ENCODE results near the gene GPR132. TPM values are rescaled to one million over a fixed set of nuclear protein-coding genes. Genes with fewer than 3 reads are reported as not detected.

Gene GPR132
- total RNA-seq, 2 experiments from 2014 or later, result 27.7 to 35.4 TPM

DNA sequence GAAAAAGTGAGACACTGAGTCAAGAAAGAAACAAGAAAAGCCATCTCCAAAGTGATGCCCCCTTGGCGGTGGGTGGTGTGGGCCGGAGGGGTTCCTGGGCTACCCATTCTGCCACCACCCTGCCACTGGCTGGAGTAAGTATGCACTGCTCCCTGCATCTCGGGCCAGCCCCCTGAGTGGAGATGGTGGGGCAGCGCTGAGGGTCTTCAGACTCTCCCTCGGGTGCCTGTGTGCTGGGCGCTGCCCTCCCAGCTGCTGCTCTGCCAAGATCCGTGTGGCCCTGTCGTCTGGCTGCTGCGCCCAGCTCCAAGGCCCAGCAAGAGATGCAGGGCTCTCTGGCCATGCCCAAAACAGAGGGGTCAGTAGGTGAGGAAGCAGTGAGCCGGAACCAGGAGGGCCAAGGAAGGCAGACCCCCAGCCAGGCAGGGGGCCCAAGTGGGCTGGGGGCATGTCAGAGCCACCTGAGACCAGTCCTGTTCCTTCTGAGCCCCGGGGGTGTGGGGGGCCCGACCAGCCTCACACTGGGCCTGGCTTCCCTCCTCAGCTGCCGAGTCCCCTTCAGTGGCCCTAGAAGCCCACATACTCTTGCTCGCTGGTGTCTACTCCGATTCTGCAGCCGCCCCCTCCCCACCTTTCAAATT lies 5.2 kb downstream of the GPR132 start:
- peaks cover 53% of the 10 kb centered on the region for H3K4me1 Mint-ChIP-seq

DNA sequence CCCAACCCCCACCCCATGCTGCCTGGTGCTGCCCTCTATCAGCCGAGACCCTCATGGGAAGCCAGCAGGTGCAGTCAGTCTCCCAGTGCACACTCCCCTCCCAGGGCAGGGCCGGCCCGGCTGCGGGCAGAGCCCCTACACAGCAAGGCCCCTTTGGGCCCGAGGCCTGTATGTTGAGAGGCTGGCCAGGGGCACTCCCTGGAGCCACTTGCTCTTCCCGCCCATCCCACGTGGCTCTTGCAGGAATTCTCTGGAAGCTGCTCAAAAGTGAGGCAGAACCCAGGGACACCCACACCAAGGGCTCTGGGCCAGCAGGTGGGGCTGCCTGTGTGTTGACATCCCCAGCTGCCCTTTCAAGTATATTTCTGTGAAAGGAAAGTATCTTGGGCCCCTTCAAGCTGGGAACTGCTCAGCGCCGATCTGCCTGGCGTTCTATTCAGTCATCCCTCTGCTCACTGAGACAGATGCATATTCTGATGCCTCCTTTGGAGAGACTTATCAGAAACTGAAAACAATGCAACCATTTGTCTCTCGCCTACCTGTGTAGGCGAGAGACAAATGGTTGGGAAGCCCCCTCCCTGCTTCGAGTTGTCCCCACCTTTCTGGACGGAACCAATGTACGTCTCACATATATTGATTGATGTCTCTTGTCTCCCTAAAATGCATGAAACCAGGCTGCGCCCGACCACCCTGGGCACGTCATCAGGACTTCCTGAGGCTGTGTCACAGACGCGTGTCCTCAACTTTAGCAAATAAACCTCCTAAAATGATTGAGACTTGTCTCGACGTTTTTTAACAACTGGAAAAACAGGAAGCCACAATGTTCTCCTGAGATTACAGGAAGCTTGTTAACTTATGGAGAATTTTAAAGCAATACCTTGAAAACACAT lies 6.0 kb downstream of the GPR132 start:
- H3K27me3 Mint-ChIP-seq, result no peaks in the 10 kb centered on the region
- CTCF ChIA-PET, result interaction anchor here (0.7 to 4.4 kb wide), 8 partner anchors 13 to 33 kb away, joined by 3 to 22 read pairs (median 10); no protein-coding TSS in a partner anchor

More for the DNA sequence above, 5.2 kb downstream of the GPR132 start:
- peak; percentile 50 for DNase-seq
- peak; percentile 1 for ATAC-seq
- Mint-ChIP-seq H3K4me3 (peak overlapping the region; percentile 92), H3K27me3 (no peaks in the 10 kb centered on the region), H3K27ac (peak overlapping the region; percentile 88), H3K9me3 (ENCODE audit: low read depth) (no peaks in the 10 kb centered on the region), H3K36me3 (ENCODE audit: low read depth) (peaks cover 42% of the 10 kb centered on the region)
- POLR2A ChIA-PET, result no interaction called here
- CTCF ChIA-PET, result interaction anchor here (0.7 to 4.4 kb wide), 8 partner anchors 11 to 34 kb away, joined by 3 to 22 read pairs (median 8); no protein-coding TSS in a partner anchor
- intact Hi-C loops (cut with DNase I, micrococcal nuclease), result loop anchor here (1.0 to 10.0 kb wide), 4 partner anchors 10 to 425 kb away; partner anchors contain the start of genes CDCA4 (in 1 of the 2) and CRIP1 (in 1 of the 2)

GRCh38 chr14:105058521-105059034 lies 6.7 kb downstream of the GPR132 start:
- no peak for ATAC-seq
- no peaks in the 10 kb centered on the region for H3K27me3 Mint-ChIP-seq
- H3K4me3 Mint-ChIP-seq, result no peak overlapping the region
- peaks cover 43% of the 10 kb centered on the region for H3K4me1 Mint-ChIP-seq
- H3K27ac Mint-ChIP-seq, result peak overlapping the region; percentile 88
- H3K36me3 Mint-ChIP-seq (ENCODE audit: low read depth), result peaks cover 40% of the 10 kb centered on the region
- peak; percentile 2 for DNase-seq
- no peaks in the 10 kb centered on the region for H3K9me3 Mint-ChIP-seq (ENCODE audit: low read depth)
- intact Hi-C loops (cut with DNase I, micrococcal nuclease), result loop anchor here (1.0 kb wide), 1 partner anchor 29 kb away; no protein-coding TSS in a partner anchor
- ChIA-PET POLR2A (interaction anchor here (0.6 kb wide), 1 partner anchor 233 kb away, joined by 3 read pairs; no protein-coding TSS in a partner anchor), CTCF (interaction anchor here (1.0 to 2.9 kb wide), 6 partner anchors 12 to 31 kb away, joined by 4 to 14 read pairs (median 11); no protein-coding TSS in a partner anchor)

More for the DNA sequence above, 6.0 kb downstream of the GPR132 start:
- Mint-ChIP-seq H3K4me1 (peaks cover 48% of the 10 kb centered on the region), H3K9me3 (ENCODE audit: low read depth) (no peaks in the 10 kb centered on the region), H3K4me3 (peak overlapping the region; percentile 92), H3K36me3 (ENCODE audit: low read depth) (peaks cover 38% of the 10 kb centered on the region), H3K27ac (peak overlapping the region; percentile 88)
- intact Hi-C loops (cut with DNase I, micrococcal nuclease), result loop anchor here (1.0 kb wide), 1 partner anchor 28 kb away; no protein-coding TSS in a partner anchor
- ATAC-seq (peak; percentile 67), DNase-seq (peak; percentile 83)
- POLR2A ChIA-PET, result interaction anchor here (0.6 kb wide), 1 partner anchor 232 kb away, joined by 3 read pairs; no protein-coding TSS in a partner anchor

DNA sequence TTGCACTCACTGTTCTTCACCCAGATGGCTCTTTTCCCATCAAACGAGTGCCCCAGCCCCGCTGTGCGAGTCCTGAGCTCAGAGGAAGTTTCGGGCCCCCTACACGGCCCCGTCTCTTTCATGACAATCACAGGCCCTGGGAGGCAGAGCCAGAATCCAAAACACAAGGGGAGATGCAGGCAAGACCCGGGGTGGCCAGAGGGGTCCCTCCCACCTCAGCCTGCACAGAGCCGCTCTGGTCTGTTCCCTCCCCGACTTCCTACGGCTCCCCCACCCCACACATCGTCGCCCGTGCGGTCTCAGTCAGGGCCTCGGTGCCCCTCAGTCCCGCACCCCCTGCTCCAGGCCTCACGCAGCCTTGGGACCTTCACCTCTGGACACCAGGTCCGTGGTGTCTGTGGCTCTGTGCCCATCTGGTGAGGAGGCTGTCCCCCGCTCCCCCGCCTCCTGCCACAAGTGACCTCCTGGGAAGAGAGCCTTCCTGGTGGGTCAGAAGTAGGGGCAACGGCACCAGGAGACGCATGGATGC lies 8.9 kb downstream of the GPR132 start:
- ChIA-PET POLR2A (no interaction called here), CTCF (interaction anchor here (1.0 to 2.3 kb wide), 5 partner anchors 10 to 82 kb away, joined by 3 to 14 read pairs (median 5); no protein-coding TSS in a partner anchor)
- no peak for ATAC-seq
- H3K36me3 Mint-ChIP-seq (ENCODE audit: low read depth), result peaks cover 42% of the 10 kb centered on the region
- DNase-seq, result no peak
- peaks cover 27% of the 10 kb centered on the region for H3K4me1 Mint-ChIP-seq
- H3K27ac Mint-ChIP-seq, result no peak overlapping the region
- intact Hi-C loops (cut with DNase I, micrococcal nuclease), result no loop called here
- no peaks in the 10 kb centered on the region for H3K9me3 Mint-ChIP-seq (ENCODE audit: low read depth)
- no peak overlapping the region for H3K4me3 Mint-ChIP-seq
- H3K27me3 Mint-ChIP-seq, result no peaks in the 10 kb centered on the region

- H3K4me1 Mint-ChIP-seq, result peaks cover 26% of the 10 kb centered on the region
- POLR2A ChIA-PET, result no interaction called here
- no peaks in the 10 kb centered on the region for H3K9me3 Mint-ChIP-seq (ENCODE audit: low read depth)
- H3K27me3 Mint-ChIP-seq, result no peaks in the 10 kb centered on the region
- CTCF ChIA-PET, result no interaction called here
- ATAC-seq (no peak), DNase-seq (no peak)
- H3K36me3 Mint-ChIP-seq (ENCODE audit: low read depth), result peaks cover 46% of the 10 kb centered on the region
- no peak overlapping the region for H3K4me3 Mint-ChIP-seq
- H3K27ac Mint-ChIP-seq, result no peak overlapping the region
- intact Hi-C loops (cut with DNase I, micrococcal nuclease), result no loop called here
Observed at GRCh38 chr14:105055736-105056302, 9.4 kb downstream of the GPR132 start.

GRCh38 chr14:105055334-105055733 lies 9.9 kb downstream of the GPR132 start:
- ATAC-seq, result no peak

GRCh38 chr14:105053996-105054395 lies 11.2 kb downstream of the GPR132 start:
- intact Hi-C loops (cut with DNase I, micrococcal nuclease), result no loop called here
- no peak for ATAC-seq
- Mint-ChIP-seq H3K4me3 (no peak overlapping the region), H3K27me3 (no peaks in the 10 kb centered on the region), H3K9me3 (ENCODE audit: low read depth) (no peaks in the 10 kb centered on the region), H3K27ac (no peak overlapping the region), H3K4me1 (peaks cover 8% of the 10 kb centered on the region), H3K36me3 (ENCODE audit: low read depth) (peaks cover 49% of the 10 kb centered on the region)
- CTCF ChIA-PET, result interaction anchor here (0.7 to 1.8 kb wide), 3 partner anchors 8 to 37 kb away, joined by 3 to 6 read pairs (median 3); no protein-coding TSS in a partner anchor
- POLR2A ChIA-PET, result no interaction called here
- DNase-seq, result no peak

More at GRCh38 chr14:105055334-105055733, 9.9 kb downstream of the GPR132 start:
- H3K4me3 Mint-ChIP-seq, result no peak overlapping the region
- ChIA-PET POLR2A (no interaction called here), CTCF (no interaction called here)
- no peak for DNase-seq
- H3K27me3 Mint-ChIP-seq, result no peaks in the 10 kb centered on the region
- intact Hi-C loops (cut with DNase I, micrococcal nuclease), result no loop called here
- H3K27ac Mint-ChIP-seq, result no peak overlapping the region
- H3K9me3 Mint-ChIP-seq (ENCODE audit: low read depth), result no peaks in the 10 kb centered on the region
- peaks cover 22% of the 10 kb centered on the region for H3K4me1 Mint-ChIP-seq
- peaks cover 46% of the 10 kb centered on the region for H3K36me3 Mint-ChIP-seq (ENCODE audit: low read depth)

DNA sequence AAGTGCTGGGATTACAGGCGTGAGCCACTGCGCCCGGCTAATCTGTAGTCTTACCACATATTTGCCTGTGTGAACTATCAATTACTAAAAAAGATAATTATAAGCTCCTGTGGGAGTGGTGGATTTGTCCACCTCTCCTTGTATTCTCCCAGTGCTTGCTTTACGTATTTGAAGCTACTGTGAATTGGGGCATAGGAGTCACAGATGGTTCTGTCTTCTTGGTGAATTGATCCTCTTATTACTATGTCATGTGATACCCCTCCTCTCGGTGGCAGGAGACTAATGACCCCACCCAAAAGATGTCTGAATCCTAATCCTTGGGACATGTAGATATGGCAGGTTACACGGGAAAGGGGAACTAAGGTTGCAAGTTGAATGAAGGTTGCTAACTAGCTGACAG lies 11.8 kb downstream of the GPR132 start:
- ATAC-seq (no peak), DNase-seq (no peak)
- Mint-ChIP-seq H3K27ac (peak overlapping the region; percentile 16), H3K27me3 (no peaks in the 10 kb centered on the region), H3K36me3 (ENCODE audit: low read depth) (peaks cover 49% of the 10 kb centered on the region), H3K9me3 (ENCODE audit: low read depth) (no peaks in the 10 kb centered on the region), H3K4me3 (no peak overlapping the region), H3K4me1 (peaks cover 5% of the 10 kb centered on the region)
- ChIA-PET POLR2A (interaction anchor here (0.9 kb wide), 1 partner anchor 11 kb away, joined by 3 read pairs; no protein-coding TSS in a partner anchor), CTCF (interaction anchor here (0.7 to 1.8 kb wide), 5 partner anchors 8 to 37 kb away, joined by 3 to 6 read pairs (median 3); no protein-coding TSS in a partner anchor)
- intact Hi-C loops (cut with DNase I, micrococcal nuclease), result no loop called here

- Mint-ChIP-seq H3K9me3 (ENCODE audit: low read depth) (no peaks in the 10 kb centered on the region), H3K27me3 (no peaks in the 10 kb centered on the region), H3K4me3 (no peak overlapping the region), H3K4me1 (peaks cover 2% of the 10 kb centered on the region), H3K27ac (no peak overlapping the region), H3K36me3 (ENCODE audit: low read depth) (peaks cover 46% of the 10 kb centered on the region)
- intact Hi-C loops (cut with DNase I, micrococcal nuclease), result no loop called here
- ChIA-PET CTCF (no interaction called here), POLR2A (no interaction called here)
- DNase-seq (no peak), ATAC-seq (no peak)
Observed at GRCh38 chr14:105052110-105052458, 13.1 kb downstream of the GPR132 start.

DNA sequence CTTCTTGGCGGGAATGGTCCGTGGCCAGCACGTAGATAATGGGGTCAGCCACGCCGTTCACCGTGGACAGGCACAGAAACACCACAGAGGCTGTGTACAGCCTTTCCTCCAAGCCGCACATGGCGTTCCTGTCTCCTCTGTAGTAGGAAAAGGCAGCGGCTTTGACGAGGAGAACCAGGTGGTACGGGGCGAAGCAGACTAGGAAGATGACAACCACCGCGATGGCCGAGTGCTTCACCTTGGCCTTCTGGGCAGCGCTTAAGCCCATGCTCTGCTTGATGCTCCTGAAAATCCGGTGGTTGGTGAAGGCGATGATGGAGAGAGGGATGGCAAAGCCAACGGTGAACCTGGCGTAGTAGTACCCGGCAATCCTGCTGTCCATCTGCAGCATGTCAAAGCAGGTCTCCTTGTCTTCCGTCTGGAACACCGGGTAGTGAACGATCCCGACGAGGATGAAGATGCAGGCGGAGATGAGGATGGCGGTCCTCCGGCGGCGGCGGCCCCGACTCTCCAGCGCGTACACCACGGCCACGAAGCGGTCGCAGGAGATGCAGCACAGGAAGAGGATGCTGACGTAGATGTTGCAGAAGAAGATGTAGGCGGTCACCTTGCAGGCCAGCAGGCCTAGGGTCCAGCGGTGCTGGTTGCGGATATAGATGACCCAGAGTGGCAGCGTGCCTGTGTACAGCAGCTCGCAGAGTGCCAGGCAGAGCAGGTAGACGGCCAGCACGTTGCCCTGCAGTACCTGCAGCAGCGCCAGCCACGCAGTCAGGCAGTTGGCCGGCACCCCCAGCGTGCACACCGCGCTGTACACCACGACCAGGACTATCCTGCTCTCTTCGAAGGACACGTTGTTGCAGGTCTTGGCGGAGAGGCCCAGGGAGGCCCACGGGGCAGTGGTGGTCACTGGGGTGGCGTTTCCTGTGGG lies 13.8 kb downstream of the GPR132 start:
- CTCF ChIA-PET, result no interaction called here
- intact Hi-C loops (cut with DNase I, micrococcal nuclease), result no loop called here
- POLR2A ChIA-PET, result no interaction called here
- DNase-seq, result no peak
- Mint-ChIP-seq H3K9me3 (ENCODE audit: low read depth) (no peaks in the 10 kb centered on the region), H3K4me1 (peaks cover 2% of the 10 kb centered on the region), H3K36me3 (ENCODE audit: low read depth) (peaks cover 40% of the 10 kb centered on the region), H3K4me3 (no peak overlapping the region), H3K27ac (no peak overlapping the region), H3K27me3 (no peaks in the 10 kb centered on the region)
- no peak for ATAC-seq
